Muscle of arm (tissue), 12 donors: ENCODE measurements around the gene TSGA10. TPM values are rescaled to one million over a fixed set of nuclear protein-coding genes. Genes with fewer than 3 reads are reported as not detected.
A peak's percentile ranks its signal among the peaks of the same experiment; 100 is the strongest.
"Not testable (repeated sequence)": the region's sequence is repeated elsewhere in the genome, so short reads cannot be mapped to it uniquely, and the experiment has no call there.

Experiments used
- DNase-seq: peaks from one replicate; pipeline ENCODE4 v3.0.0-alpha.2; 2013
- polyA plus RNA-seq, 12 donors: library from polyadenylated mRNA; unstranded; fragments of 120-200 nt; gene quantifications; one replicate each; pipeline ENCODE4 v1.2.1, GENCODE V29; 2013; ENCODE audit not compliant: insufficient read length in 12 of 12

The TSGA10 gene
- polyA plus RNA-seq, 12 donors: 1.3 to 6.6 (median 2.9) TPM; not detected in 2

DNA sequence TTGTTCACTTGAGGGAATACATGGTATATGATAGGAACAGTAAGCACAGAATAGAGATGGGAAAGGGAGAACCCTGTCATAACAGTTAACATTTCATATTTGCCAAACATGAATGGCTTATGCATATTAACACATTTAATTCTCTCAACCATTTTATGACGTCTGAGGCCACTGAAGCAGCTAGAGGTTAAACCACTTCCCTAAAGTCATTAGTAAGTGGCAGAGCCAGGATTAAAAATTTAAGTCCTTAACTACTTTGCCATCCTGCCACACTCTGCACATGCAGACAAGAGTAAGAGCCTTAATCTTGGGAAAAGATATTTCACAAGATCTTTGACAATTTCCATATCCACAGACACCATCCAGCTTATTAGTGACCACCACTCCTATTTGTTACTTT, 2.1 kb upstream of the TSGA10 start:
- DNase-seq: no peak

DNA sequence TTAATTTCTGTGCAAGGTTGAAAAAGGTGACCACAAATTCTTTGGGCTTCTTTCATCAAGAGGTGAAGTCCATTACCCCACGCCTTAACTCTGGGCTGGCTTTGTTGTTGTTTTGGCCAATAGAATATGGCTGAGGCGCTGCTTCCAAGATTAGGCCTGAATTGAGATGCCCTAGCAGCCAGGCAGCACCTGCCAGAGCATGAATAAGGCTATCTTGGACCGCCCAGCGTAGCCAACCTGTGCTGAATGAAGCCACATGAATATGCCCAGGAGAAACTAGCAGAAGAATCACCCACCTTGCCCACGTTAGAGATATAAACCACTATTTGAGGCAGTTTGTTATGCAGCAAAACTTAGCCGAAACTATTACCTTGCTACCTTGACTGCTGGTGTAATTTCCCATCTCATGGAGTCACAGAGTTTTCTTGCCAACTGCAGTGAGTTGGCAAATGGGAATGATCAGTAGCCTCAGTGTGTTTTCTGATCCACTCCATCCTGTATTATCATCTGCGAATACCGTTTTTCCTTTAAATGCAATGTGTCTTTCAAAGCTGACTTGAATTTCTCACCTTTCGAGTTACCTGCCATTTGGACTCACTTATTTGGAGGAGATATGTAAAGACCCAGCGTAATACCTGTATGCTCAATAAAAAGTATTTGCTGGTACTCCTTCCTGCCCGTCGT, 679 bp downstream of the TSGA10 start:
- peak; percentile 16 for DNase-seq

DNA sequence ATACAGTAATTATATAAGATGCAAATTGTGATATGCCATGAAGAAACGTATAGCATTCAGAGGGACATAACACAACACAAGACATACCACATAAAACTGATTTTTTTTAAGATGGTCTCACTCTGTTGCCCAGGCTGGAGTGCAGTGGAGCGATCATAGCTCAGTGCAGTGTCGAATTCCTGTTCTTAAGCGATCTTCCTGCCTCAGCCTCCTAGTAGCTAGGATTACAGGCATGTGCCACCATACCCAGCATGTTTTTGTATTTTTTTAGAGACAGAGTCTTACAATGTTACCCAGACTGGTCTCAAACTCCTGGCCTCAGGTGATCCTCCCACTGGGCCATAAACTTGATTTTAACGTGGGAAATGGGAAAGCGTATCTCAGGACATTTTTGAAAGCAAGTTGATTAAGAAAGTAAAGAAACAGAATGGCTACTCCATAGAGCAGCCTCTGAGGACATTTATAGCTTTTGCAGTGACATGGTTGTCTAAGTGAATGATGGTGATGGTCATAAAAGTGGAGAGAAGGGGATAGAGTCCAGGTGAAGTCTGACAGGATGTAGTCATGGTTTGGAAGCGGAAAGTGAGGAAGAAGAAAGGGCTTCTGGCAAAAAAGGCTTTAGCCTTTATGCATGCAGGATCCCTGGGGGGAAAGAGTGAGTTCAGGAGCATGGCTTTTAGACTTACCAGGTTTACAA, 2.4 kb downstream of the TSGA10 start:
- DNase-seq: no peak

DNA sequence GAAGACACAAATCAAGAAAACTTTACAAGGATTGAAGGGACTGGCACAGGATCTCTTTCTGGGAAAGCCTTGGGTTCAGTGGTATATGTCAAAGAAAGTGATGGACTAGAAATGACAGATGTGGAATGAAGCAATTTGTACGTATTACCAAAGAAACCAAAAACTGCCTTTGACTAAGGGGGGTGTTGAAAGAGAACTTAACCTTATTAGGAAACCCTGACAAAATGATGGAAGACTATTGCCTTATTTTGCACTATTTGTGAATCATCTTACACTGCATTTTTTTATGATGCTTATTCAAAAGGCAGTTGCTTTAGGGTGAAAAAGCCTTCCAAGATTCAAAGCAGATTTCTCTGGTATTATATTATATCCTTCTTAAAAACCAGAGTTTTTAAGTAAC, 4.0 kb downstream of the TSGA10 start:
- DNase-seq: no peak

DNA sequence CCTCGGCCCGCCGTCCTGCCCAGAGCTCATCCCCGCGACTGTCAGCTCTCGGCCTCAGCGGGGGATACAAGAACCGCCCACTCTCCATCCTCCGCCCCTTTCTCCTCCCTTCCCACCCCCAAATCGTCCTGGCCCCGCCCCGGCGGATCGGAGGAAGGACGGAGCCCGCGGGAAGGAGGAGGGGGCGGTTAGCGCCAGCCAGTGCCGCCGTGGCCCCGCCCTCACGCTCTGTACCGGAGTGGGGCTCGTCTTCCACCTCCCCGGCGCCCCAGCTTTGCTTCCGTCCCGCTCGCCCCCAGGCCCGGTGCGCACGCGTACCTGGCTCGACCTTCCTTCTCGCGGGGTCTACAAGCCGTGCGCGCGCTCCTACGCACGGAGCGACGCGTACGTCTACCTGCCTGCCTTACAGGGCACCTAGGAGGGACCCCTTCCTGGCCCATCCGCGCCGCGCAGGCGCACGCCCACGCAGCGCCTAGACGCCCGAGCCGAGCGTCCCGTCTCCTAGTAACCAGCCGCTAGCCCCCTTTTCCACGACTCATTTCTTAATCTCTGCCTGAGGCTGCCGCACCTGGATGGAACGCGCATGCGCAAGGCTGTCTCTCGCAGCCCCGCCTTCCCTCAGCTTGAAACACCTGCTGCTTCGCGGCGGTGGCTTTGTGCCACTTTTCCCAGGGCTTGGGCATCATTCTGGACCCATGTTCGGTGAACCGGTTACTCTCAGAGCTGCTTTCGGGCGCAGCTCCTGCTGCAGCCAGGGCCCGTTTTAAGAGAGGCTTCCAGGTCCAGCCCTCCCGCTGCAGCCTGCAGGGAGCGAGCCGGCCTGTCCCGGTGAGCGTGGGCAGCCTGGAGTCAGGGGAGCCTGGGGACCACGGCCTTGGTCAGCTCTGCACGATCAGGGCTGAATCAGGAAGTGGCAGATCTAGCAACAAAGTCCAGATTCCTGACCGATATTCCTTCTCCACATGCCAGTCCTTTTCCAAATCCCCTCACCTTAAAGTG, 13.3 kb downstream of the TSGA10 start, which contains the start of gene C2orf15:
C2orf15 (plus strand) TSS at position 598 of the 999 bp plus-strand sequence. CDS start 8,852 bp downstream, outside the sequence.
- DNase-seq: peak; percentile 86

DNA sequence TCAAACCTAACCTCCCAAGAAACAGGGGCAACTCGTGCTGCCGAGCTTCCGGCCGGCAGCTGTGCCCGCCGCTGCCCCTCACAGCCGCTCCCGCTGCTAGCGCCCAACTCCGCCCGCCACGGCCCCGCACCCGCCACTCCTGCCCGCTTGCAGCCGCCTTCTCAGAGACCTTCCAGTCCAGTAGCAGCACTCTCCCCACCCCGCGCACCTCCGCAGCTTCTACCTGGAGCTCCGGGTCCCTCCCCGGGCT, 14.0 kb downstream of the TSGA10 start:
- no peak for DNase-seq

DNA sequence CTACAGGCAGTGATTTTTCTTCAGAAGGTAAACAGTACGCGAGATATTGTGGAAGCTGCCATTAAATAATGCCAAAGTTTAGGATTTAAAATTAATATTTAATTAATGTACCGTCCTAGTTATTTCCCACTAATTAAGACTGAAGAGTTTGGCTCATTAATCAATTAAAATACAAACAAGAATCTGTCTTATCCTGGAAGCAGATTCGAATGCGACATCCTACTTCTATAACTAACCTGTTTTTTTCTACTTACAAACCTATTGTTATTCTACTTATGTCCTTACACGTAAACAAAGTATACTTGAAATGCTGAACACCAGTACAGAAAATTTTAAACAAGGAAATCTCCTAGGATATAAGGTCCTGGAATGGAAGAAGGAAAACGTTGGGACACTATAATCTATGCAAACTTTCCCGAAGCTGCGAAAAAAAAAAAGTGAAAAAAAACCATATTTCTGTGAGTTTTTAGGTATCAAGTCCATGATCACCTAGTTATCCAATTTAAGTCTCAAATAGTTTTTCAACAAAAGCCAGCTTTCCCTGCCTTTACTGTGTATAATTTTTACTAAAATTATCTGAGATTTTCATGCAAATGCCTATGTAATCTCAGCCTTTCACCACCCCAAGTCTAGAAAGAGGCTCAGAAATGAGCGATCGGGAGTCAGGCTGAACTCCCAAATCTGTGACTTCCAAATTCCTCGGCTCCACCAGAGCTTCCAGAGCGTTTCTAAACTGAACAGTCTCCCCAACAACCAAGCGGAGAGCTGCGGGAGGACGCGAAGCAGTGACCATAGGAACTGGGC, 14.5 kb downstream of the TSGA10 start:
- DNase-seq: no peak

DNA sequence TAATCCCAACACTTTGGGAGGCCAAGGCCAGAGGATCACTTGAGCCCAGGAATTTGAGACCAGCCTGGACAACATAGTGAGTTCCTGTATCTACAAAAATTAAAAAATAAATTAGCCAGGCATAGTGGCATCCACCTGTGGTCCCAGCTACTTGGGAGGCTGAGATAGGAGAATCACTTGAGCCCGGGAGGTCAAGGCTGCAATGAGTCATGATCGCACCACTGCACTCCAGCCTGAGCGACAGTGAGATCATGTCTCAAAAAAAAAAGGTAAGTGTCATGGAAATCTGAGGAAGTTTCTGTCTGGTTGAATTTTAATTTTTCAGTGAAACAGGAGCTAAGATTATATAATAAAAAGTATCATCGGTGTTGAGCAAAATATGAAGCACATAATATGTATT, 15.7 kb downstream of the TSGA10 start:
- no peak for DNase-seq

DNA sequence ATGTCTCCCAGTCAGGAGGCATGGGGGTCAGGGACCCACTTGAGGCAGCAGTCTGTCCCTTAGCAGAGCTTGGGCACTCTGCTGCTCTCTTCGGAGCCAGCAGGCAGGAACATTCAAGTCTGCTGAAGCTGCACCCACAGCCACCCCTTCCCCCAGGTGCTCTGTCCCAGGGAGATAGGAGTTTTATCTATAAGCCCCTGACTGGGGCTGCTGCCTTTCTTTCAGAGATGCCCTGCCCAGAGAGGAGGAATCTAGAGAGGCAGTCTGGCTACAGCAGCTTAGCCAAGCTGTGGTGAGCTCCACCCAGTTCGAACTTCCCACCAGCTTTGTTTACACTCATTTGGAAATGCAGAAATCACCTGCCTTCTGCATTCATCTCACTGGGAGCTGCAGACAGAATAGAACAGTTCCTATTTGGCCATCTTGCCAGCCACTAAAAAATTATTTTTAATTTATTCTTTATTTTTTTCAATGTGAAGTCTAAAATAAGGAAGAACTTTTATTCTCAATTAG, 19.6 kb downstream of the TSGA10 start:
- not testable (repeated sequence) for DNase-seq

DNA sequence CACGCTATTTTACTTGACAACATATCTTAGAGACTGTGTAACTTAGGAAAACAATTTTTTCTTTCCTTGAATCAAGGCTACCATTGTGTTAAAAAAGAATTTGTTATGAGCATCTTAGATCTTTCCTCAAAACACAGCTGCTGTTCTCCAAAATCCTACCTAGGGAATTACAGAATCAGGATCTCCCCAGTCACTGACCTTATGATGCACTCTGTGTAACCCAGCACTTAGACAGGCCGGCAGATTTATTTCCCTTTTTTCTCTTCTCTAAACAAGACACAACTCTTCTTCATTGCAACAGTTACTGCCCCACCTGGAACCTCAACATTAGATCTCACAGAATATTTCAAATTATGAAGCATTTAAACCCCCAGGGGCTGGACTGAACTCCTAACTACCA, 26.8 kb downstream of the TSGA10 start:
- no peak for DNase-seq

DNA sequence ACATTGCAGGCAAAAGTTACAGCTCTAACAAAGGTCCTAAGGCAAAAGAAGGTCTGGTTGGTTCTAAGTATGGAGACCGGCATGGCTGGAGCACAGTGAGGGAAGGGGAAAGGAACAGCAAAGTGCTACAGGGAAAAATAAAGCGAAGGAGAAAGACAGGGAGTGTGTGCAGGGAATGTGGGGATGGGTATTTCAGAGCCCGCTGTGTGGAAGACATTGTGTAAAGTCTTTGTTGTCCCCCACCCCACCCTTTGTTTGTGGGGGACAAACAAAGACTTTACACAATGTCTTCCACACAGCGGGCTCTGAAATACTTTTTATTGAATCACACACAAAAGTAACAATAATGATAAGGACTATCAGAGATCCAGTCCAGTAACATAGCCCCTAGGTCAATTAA, 42.1 kb downstream of the TSGA10 start:
- DNase-seq: no peak

DNA sequence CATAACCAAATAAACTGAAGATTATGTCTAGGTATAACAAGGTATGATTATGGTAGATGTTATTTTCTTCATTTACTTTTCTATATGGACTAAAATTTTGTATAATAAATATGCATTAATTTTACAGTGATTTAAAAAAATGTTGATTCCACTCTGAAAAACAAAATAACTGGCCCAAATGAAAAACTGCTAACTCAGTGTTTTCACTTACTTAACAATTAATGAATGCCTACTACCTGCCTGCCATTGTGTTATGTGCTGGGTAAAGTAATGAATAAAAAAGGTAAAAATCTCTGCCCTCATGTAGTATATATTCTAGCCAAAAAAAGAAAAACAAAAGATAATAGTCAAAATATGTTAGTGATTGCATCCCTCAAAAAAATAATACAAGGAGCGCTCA, 42.8 kb downstream of the TSGA10 start:
- DNase-seq: no peak

DNA sequence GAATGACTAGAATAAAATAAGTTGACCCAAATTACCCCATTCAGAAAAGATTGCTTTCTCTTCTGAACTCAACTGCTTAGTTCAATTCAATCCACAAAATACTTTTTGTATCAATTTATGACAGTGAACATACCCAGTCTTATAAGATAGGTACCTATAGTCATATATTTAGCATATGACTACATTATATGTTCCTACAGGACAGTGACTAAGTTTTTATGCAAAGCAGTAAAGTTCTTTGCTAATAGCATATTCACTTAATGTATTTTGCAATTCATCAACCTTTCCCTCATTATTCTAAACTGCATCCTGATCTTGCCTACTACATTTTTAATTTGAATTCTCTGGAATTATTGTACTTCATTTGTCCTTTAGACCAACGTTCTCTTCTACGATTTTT, 43.5 kb downstream of the TSGA10 start:
- no peak for DNase-seq

DNA sequence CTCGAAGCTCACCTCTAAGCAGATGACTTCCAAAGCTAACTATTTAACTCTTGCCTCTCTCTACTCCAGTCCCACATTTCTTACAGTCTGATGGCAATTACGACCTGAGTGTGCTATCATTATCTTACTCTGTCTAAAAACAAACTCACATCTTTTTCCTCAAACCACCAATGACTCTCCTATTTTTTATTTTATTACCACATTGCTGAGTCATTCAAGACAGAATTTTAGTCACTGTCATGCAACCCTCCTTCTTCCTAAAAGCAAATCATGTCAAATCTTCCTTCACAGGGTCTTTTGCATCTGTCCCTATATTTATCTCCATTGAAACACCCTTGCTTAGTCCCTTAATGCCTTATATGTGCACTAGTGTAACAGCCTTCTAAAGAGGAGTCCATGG, 47.8 kb downstream of the TSGA10 start:
- DNase-seq: no peak

DNA sequence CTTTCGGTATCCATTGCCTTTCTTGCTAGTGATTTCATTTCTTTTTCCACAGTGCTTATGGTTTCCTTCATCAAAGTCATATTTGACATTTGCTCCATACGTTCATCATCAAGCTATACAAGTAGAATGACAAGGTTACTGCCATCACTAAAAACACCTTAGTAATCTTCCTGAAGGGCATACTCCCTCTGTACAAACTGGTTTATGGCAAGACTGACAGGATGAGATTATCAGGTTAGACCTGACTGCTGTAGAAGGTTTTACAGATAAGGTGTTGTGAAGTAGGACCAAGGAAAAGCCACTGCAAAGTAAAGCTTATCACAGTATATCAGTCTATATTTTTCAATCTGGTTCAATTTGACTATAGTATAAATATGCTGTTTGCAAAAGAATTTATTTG, 50.7 kb downstream of the TSGA10 start:
- no peak for DNase-seq

DNA sequence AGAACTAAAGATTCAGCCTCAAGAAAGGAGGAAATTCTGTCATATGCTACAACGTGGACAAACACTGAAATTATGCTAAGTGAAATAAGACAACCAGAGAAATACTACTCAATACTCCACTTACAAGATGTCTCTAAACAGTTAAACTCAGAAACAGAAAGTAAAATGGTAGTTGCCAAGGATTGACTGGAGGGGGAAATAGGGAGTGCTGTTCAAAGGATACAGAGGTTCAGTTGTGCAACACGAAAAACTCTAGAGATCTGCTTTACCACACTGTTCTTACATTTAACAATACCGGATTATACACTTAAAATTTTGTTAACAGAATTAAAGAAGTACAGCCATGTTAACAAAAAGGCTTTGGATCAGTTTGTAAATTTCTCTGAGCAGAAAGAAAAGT, 53.0 kb downstream of the TSGA10 start:
- DNase-seq: peak; percentile 25

DNA sequence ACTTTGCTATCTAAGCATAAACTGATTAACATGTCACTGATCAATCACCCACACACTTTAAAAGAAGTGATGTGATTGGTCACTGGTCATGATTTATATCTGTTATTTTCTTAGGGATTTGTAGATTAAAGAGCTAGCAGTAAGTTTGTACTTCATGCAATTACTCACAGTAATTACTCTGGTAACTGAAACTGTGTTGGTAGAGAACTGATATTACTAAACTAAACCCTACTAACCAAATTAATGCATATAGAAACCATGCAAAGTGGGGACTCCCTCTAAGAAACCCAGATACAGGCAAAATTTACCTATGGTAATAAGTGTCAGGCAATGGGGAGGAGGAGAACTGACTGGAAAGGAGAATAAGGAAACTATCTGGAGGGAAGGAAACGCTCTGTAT, 58.0 kb downstream of the TSGA10 start:
- no peak for DNase-seq

DNA sequence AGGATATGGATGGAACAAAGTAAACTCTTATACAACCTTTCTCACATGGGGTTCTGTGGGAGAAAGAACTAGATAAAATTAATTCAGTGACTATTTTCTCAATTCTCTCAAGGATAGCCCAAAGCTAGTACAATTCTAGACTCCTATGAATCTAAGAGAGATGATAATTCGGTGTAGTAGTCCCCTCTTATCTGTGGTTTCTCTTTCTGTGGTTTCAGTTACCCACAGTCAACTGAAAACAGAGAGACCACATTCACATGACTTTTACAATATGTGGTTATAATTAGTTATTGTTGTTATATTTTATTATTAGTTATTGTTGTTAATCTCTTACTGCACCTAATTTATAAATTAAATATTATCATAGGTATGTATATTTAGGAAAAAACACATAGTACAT, 66.7 kb downstream of the TSGA10 start:
- no peak for DNase-seq

DNA sequence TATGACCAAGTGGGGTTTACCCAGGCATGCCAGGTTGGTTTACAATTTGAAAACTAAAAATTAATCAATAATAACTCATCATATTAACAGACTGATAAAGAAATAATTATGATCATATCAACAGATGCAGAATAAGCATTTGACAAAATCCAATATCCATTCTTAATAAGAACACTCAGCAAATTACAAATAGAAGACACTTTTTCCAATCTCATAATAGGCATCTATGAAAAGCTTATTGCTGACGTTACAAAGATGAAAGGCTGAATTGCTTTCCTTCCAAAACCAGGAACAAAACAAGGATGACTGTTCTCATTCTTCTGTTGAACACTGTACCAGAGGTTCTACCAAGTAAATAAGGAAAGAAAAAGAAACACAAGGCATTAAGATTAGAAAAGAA, 68.4 kb downstream of the TSGA10 start:
- DNase-seq: no peak

DNA sequence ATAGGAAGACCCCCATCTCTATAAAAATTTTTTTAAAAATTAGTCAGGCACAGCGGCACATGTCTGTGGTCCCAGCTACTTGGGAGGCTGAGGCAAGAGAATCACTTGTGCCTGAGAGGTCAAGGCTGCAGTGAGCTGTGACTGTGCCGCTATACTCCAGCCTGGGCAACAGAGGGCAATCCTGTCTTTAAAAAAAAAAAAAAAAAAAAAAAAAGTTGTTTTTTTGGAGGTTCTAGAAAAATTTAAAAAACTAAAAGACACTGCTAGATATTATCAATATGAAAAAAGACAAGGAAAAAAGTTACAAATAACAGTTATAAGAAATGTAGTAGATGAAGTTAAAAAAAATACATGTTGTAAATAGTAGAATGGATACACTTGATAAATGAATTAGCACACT, 69.3 kb downstream of the TSGA10 start:
- DNase-seq: no peak

DNA sequence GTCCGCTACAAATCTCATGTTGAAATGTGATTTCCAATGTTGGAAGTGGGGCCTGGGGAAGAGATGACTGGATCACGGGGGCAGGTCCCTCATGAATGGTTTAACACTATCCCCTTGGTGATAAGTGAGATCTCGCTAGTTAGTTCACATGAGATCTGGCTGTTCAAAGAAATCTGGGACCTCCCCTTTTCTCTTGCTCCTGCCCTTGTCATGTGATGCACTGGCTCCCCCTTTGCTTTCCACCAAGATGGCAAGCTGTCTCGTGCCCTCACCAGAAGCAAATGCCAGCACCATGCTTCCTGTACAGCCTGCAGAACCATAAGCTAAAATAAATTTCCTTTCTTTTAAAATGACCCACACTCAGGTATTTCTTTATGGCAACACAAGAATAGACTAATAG, 70.5 kb downstream of the TSGA10 start:
- DNase-seq: no peak

DNA sequence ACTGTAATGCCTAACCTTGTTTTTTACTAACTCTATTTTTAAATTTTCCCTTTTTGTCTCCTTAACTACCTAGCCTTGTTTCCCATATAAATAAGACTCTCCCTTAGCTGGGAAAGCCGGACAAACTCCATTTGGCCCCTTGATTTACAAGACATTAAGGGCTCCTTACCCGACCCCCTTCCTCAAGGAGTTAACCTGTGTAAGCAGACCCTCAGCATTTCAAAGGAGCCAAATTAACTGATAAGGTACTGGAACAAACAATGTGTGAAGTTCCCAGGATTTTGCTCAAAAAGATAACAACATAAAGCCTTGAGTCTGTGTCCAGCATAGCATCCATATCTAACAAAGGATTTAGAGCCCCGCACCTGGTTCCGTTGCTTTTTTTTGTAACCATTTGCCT, 72.9 kb downstream of the TSGA10 start:
- DNase-seq: no peak
